Adrenal gland (tissue), 12 donors: ENCODE data around the gene KLHL34. TPM values are rescaled to one million over a fixed set of nuclear protein-coding genes. Genes with fewer than 3 reads are reported as not detected.

Experiments used
- DNase-seq, 7 donors: peaks; one replicate each; pipeline ENCODE4 v3.0.0-alpha.2; 2019 to 2020
- H3K27ac ChIP-seq, 5 donors: fragments of 200-600 bp; sonication (generic) in 4 of 5; 1 replicate in 3 of 5; 2 replicates in 2 of 5; pipeline versions ENCODE4 v1.5.1 to v1.8.0; 2016 to 2020; ENCODE audit warnings: mild to moderate bottlenecking in 1 of 5
- H3K27me3 ChIP-seq: fragments of 200-600 bp; 2 replicates; pipeline ENCODE4 v1.8.0; 2021
- H3K36me3 ChIP-seq, 2 donors: fragments of 200-600 bp; replicated peaks in 1 of 2; 1 replicate in 1 of 2; 2 replicates in 1 of 2; pipeline versions ENCODE4 v1.5.1 to v1.8.0; 2018 to 2022
- H3K4me1 ChIP-seq, 2 donors: fragments of 200-600 bp; replicated peaks in 1 of 2; 1 replicate in 1 of 2; 2 replicates in 1 of 2; pipeline versions ENCODE4 v1.5.1 to v1.8.0; 2018 to 2021
- H3K4me3 ChIP-seq, 4 donors: fragments of 200-600 bp; sonication (generic) in 3 of 4; one replicate each; pipeline ENCODE4 v1.5.1; 2016 to 2018
- H3K9me3 ChIP-seq, 3 donors: fragments of 200-600 bp; sonication (generic) in 1 of 3; replicated peaks in 1 of 3; 1 replicate in 2 of 3; 2 replicates in 1 of 3; pipeline versions ENCODE4 v1.5.1 to v1.8.0; 2016 to 2021
- POLR2A ChIP-seq, 2 donors: fragments of 450-650 bp; IDR thresholded peaks; one replicate each; pipeline ENCODE4 v1.6.1; 2017; ENCODE audit warnings: antibody characterized with exemption in 2 of 2, mild to moderate bottlenecking in 2 of 2, moderate library complexity in 1 of 2
- WGBS, 4 donors: extraction: QIAGEN DNeasy Blood & Tissue Kit in 2 of 4; methylation state at CpG; one replicate each; pipeline versions ENCODE4 v1.1.5 to v1.1.7; 2013 to 2017; 5-methylcytosine and 5-hydroxymethylcytosine counted together
- intact Hi-C, 2 donors: fragments of 100-400 bp; cut with DNase I; formaldehyde crosslinking; loops; one replicate each; pipeline versions ENCODE4 v1.14.1 to v1.15.0; 2022 to 2023
- polyA plus RNA-seq, 3 donors: library from polyadenylated mRNA; stranded (reverse); fragments of 200-250 nt in 2 of 3; fragments of 350-450 nt in 1 of 3; fragmentation: Illumina TruSeq in 1 of 3; extraction: RNeasy Lipid Tissue Mini Kit (QIAGEN cat#74804) in 1 of 3; gene quantifications; one replicate each; pipeline ENCODE4 v1.2.3, GENCODE V29; 2013 to 2014
- total RNA-seq, 9 donors: library from RNA; depleted of rRNA in 4 of 9; stranded (reverse); fragments of >200 nt in 4 of 9; fragments of 120-200 nt in 1 of 9; fragmentation: NEBNext Ultra II Directional in 1 of 9; extraction: Animal tissue kit (Norgen Biotek cat#: 25700) in 1 of 9; gene quantifications; one replicate each; pipeline versions ENCODE4 v1.1.0 to v1.2.4, GENCODE V29; 2013 to 2023
- TF ChIP-seq, protein P1 (sequence below), 6 experiments: fragments of 450-650 bp in 4 of 6; fragments of 200-600 bp in 2 of 6; sonication (generic) in 1 of 6; IDR thresholded peaks; 1 replicate in 5 of 6; 2 replicates in 1 of 6; pipeline versions ENCODE4 v1.5.1 to v1.8.0; 2016 to 2021; ENCODE audit warnings: antibody characterized with exemption in 6 of 6, mild to moderate bottlenecking in 2 of 6, moderate library complexity in 1 of 6
- donor health status: healthy with polysubstance abuse.
- donor health status: Bipolar disorder and iron deficiency.
- donor health status: DM: yes; HTN: yes; CAD: no.
- donor health status: DM: no; HTN: no; CAD: no.
- donor health status: DM: no; HTN: no; CAD: no.
- donor health status: DM: yes; HTN: yes; CAD: no.

Gene KLHL34
- total and polyA plus RNA-seq, 12 donors: under 0.01 to 0.47 (median 0.04) TPM; not detected in 6

DNA sequence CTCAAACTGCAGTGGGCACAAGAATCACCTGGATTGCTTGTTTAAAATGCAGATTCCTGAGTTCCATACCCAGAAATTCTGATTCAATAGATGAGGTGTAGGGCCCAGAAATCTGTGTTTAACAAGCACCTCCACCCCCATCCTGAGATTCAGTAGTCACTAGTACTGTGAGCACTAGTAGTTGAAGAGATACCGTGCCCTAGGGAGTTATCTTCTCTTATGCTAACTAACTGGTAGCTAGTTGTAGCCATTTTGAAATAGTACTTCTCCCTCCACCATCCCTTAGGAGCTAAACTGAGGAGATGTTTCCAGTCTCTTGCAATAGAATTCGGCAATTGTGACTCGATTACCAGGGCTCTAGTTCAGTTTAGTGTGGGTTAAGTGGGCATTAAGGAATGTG is 18.4 kb downstream of the KLHL34 start:
- intact Hi-C loops: no loop called here
- H3K27me3 ChIP-seq: no peaks in the 10 kb centered on the region
- WGBS, 4 donors: 70 to 91% (median 82%) methylated on average over 3 of the region's 3 CpGs
- no peaks in the 10 kb centered on the region for H3K36me3 ChIP-seq
- TF ChIP-seq POLR2A (IDR thresholded peaks at IDR 0.05): no peak
- TF ChIP-seq, protein P1, sequence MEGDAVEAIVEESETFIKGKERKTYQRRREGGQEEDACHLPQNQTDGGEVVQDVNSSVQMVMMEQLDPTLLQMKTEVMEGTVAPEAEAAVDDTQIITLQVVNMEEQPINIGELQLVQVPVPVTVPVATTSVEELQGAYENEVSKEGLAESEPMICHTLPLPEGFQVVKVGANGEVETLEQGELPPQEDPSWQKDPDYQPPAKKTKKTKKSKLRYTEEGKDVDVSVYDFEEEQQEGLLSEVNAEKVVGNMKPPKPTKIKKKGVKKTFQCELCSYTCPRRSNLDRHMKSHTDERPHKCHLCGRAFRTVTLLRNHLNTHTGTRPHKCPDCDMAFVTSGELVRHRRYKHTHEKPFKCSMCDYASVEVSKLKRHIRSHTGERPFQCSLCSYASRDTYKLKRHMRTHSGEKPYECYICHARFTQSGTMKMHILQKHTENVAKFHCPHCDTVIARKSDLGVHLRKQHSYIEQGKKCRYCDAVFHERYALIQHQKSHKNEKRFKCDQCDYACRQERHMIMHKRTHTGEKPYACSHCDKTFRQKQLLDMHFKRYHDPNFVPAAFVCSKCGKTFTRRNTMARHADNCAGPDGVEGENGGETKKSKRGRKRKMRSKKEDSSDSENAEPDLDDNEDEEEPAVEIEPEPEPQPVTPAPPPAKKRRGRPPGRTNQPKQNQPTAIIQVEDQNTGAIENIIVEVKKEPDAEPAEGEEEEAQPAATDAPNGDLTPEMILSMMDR (IDR thresholded peaks at IDR 0.05): no peak
- H3K27ac ChIP-seq: no peak overlapping the region
- H3K9me3 ChIP-seq: no peaks in the 10 kb centered on the region
- DNase-seq: no peak
- no peaks in the 10 kb centered on the region for H3K4me1 ChIP-seq
- H3K4me3 ChIP-seq: no peak overlapping the region

DNA sequence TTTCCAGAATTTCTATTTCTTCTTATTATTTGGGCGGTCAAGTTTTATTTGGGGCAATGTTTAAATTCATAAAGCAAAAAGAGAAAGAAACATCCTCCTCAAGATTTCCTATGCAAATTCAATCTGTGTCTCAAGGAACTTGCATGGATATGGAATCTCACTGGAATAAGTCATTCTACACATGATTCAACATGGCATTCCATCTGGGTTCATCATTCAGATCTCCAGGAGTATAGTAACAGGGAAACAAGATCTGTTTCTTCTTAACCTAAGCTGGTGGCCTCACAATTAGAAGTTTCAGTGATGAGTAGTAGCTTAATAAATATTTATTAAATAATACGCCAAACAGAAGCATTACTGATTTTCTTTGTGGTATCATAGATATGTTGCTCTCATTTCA is 19.8 kb downstream of the KLHL34 start:
- H3K36me3 ChIP-seq: no peaks in the 10 kb centered on the region
- peaks cover 4% of the 10 kb centered on the region for H3K27me3 ChIP-seq
- no peaks in the 10 kb centered on the region for H3K9me3 ChIP-seq
- H3K4me3 ChIP-seq: no peak overlapping the region
- TF ChIP-seq, protein P1 (IDR thresholded peaks at IDR 0.05): no peak
- no peak overlapping the region for H3K27ac ChIP-seq
- intact Hi-C loops: no loop called here
- H3K4me1 ChIP-seq: no peaks in the 10 kb centered on the region
- no peak for DNase-seq
- 78 to 94% (median 88%) methylated on average over 2 of the region's 2 CpGs for WGBS, 4 donors

DNA sequence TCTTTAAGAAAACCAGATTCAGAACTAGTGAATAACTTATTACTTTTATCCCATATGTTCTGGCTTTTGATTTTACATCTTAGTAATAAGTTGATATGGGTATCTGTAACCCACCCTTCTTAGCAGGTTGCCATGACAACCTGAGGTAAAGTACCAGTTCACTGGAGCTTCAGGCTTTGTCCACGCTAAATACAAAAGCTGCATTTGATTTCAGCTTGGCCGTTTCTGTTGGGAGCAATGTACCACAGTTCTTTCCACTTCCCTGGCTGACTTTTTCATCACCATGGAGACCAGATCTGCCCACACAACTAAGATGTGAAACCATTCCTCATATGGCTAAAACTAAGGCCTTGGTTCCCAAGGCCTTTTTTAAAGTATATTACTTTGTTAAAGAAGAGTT is 26.1 kb downstream of the KLHL34 start:
- H3K36me3 ChIP-seq: no peaks in the 10 kb centered on the region
- 51 to 59% (median 56%) methylated on average over 2 of the region's 2 CpGs for WGBS, 4 donors
- peaks cover 4% of the 10 kb centered on the region for H3K27me3 ChIP-seq
- TF ChIP-seq, protein P1 (IDR thresholded peaks at IDR 0.05): no peak
- no peak for TF ChIP-seq POLR2A (IDR thresholded peaks at IDR 0.05)
- H3K27ac ChIP-seq: no peak overlapping the region
- no peaks in the 10 kb centered on the region for H3K9me3 ChIP-seq
- H3K4me1 ChIP-seq: no peaks in the 10 kb centered on the region
- intact Hi-C loops: no loop called here
- no peak for DNase-seq
- no peak overlapping the region for H3K4me3 ChIP-seq

DNA sequence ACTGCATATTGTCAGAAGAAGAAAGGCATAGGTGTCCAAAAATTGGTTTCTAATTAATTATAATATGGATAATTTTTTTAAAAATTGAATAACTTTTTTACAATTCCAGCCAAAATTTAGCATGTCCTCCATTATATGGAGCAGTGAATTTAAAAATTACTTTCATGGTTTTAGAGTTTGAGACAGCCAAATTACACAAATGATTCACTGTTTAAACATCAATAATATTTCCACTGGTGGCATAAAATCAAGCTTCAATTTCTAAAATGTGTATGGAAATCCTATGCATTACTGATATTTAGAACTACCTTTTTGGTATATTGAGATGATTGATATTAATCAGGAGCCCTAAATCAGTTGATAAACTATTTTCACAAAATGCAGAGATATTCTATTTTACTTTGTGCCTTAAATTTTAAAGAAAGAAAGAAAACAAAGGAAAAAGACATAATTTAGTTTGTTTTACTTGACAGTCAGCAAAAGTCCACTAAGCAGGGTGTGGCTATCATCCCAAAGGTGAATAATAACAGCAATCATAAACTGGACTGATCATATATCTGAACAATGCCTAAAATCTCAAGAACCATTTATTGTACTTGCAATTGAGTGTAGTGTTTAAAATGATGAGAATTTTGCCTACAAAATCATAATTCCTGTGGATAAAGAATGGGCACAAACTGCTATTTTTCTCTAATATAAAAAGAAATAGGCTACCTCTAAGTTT is 34.2 kb downstream of the KLHL34 start:
- Histone ChIP-seq H3K9me3 (no peaks in the 10 kb centered on the region), H3K4me3 (no peak overlapping the region), H3K27me3 (peaks cover 4% of the 10 kb centered on the region), H3K4me1 (no peaks in the 10 kb centered on the region), H3K27ac (no peak overlapping the region), H3K36me3 (no peaks in the 10 kb centered on the region)
- intact Hi-C loops: no loop called here
- TF ChIP-seq POLR2A (IDR thresholded peaks at IDR 0.05): no peak
- TF ChIP-seq, protein P1 (IDR thresholded peaks at IDR 0.05): no peak
- no peak for DNase-seq
